Keratinocyte (primary cell): ENCODE data around the gene GNL3. TPM values are rescaled to one million over a fixed set of nuclear protein-coding genes. Genes with fewer than 3 reads are reported as not detected.
"Not testable (repeated sequence)": the region's sequence is repeated elsewhere in the genome, so short reads cannot be mapped to it uniquely, and the experiment has no call there.

Source experiments
- DNase-seq: peaks from one replicate; pipeline ENCODE4 v3.0.0-alpha.2; 2011; ENCODE audit warnings: low read depth, missing footprints, low spot score
- FAIRE-seq: peaks from 2 replicates; lab custom pipeline; 2011; peaks lifted over from hg19 to GRCh38; lab: Jason Lieb, UNC
- H2AFZ ChIP-seq: 2 replicates; pipeline ENCODE4 v1.6.0; 2012; ENCODE audit warnings: low read length, control low read depth, inconsistent platforms; ENCODE audit not compliant: control insufficient read depth
- H3K27ac ChIP-seq: 2 replicates; pipeline ENCODE4 v1.5.1; 2011; ENCODE audit warnings: low read length; ENCODE audit not compliant: control insufficient read depth, insufficient read depth
- H3K27me3 ChIP-seq: 3 replicates; pipeline ENCODE4 v1.6.0; 2011; ENCODE audit warnings: low read length; ENCODE audit not compliant: control insufficient read depth, insufficient read depth; ENCODE audit errors: extremely low read depth
- H3K36me3 ChIP-seq, 2 experiments: 2 replicates in 1 of 2; 3 replicates in 1 of 2; pipeline ENCODE4 v1.5.1; 2011; ENCODE audit warnings: low read length in 2 of 2, mild to moderate bottlenecking in 1 of 2; ENCODE audit not compliant: control insufficient read depth in 2 of 2, insufficient read depth in 2 of 2; ENCODE audit errors: extremely low read depth in 1 of 2
- H3K4me1 ChIP-seq: 3 replicates; pipeline ENCODE4 v1.5.1; 2011; ENCODE audit warnings: low read length; ENCODE audit not compliant: control insufficient read depth, insufficient read depth; ENCODE audit errors: extremely low read depth
- H3K4me2 ChIP-seq: 3 replicates; pipeline ENCODE4 v1.6.0; 2011; ENCODE audit warnings: low read depth, low read length; ENCODE audit not compliant: control insufficient read depth, insufficient read depth; ENCODE audit errors: extremely low read depth
- H3K4me3 ChIP-seq, 3 experiments: fragments of 200-600 bp in 1 of 3; sonication (generic) in 1 of 3; 2 replicates in 2 of 3; 3 replicates in 1 of 3; pipeline ENCODE4 v1.5.1; 2011 to 2016; ENCODE audit warnings: low read length in 3 of 3, mild to moderate bottlenecking in 3 of 3, control low read depth in 2 of 3, inconsistent platforms in 1 of 3, low read depth in 1 of 3, mixed read lengths in 1 of 3, mixed run types in 1 of 3, moderate library complexity in 1 of 3; ENCODE audit not compliant: control insufficient read depth in 2 of 3, insufficient read depth in 2 of 3; ENCODE audit errors: extremely low read depth in 1 of 3
- H3K79me2 ChIP-seq: 2 replicates; pipeline ENCODE4 v1.6.0; 2012; ENCODE audit warnings: low read length; ENCODE audit not compliant: control insufficient read depth, insufficient read depth
- H3K9ac ChIP-seq: 3 replicates; pipeline ENCODE4 v1.6.0; 2011; ENCODE audit warnings: low read length; ENCODE audit not compliant: control insufficient read depth, insufficient read depth; ENCODE audit errors: extremely low read depth
- H3K9me1 ChIP-seq: 3 replicates; pipeline ENCODE4 v1.6.0; 2011; ENCODE audit warnings: low read length; ENCODE audit not compliant: control insufficient read depth, insufficient read depth; ENCODE audit errors: extremely low read depth
- H3K9me3 ChIP-seq: 2 replicates; pipeline ENCODE4 v1.5.1; 2012; ENCODE audit warnings: low read depth, low read length; ENCODE audit not compliant: control insufficient read depth
- H4K20me1 ChIP-seq: 3 replicates; pipeline ENCODE4 v1.6.0; 2011; ENCODE audit warnings: low read length; ENCODE audit not compliant: control insufficient read depth, insufficient read depth; ENCODE audit errors: extremely low read depth
- EZH2 ChIP-seq: IDR thresholded peaks from one replicate; pipeline ENCODE4 v1.6.1; 2012; ENCODE audit warnings: inconsistent platforms, mild to moderate bottlenecking, low read length, moderate library complexity
- dilution Hi-C: fragments of 300-500 bp; cut with MboI; formaldehyde crosslinking; loops from one replicate; pipeline ENCODE4 v1.7.0; 2020; ENCODE audit warnings: low sequenced_read_pairs; ENCODE audit not compliant: extremely low pct_ligation_motif_present
- polyA plus RNA-seq, 5 experiments: library from polyadenylated mRNA; depleted of rRNA in 3 of 5; stranded (reverse) in 3 of 5; stranded (forward) in 1 of 5; unstranded in 1 of 5; fragments of >200 nt; gene quantifications; 1 replicate in 1 of 5; 2 replicates in 3 of 5; 3 replicates in 1 of 5; pipeline versions ENCODE4 v1.2.1 to v1.2.3, GENCODE V29; 2011 to 2012; ENCODE audit warnings: missing spikeins in 2 of 5, low read depth in 1 of 5, low replicate concordance in 1 of 5
- TF ChIP-seq, protein P1 (sequence below), 3 experiments: IDR thresholded peaks in 1 of 3; conservative IDR thresholded peaks in 1 of 3; optimal IDR thresholded peaks in 1 of 3; 2 replicates in 2 of 3; 3 replicates in 1 of 3; pipeline versions ENCODE3 to v1.5.1; 2011; ENCODE audit warnings: low read length in 3 of 3, mild to moderate bottlenecking in 3 of 3, moderate library complexity in 2 of 3, control low read depth in 1 of 3, inconsistent platforms in 1 of 3; ENCODE audit not compliant: insufficient read depth in 2 of 3; ENCODE audit errors: extremely low read depth in 1 of 3

GNL3 gene
- polyA plus RNA-seq, 1 donor (not counting 4 experiments of a cell fraction or from before 2014, with no cell fraction given) = 128 TPM

DNA sequence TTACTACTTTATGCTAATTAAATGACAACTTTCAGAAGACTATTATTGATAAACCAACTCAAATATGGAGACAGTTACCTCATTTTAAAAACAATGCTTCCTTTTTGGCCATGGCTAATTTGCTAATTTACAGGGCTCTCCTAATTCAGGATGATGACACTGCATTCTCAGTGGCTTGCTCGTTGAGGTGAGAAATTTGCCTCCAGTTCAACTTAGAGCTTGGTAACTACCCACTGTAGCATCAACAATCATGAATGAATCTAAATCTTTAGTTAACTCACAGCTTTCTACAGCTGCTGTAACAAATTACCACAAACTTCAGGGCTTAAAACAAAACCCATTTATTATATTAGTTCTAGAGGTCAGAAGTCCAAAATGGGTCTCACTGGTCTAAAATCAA lies 14.2 kb upstream of the GNL3 start:
- H3K9me3 ChIP-seq = no peaks in the 10 kb centered on the region
- TF ChIP-seq EZH2 = no peak
- TF ChIP-seq, protein P1, sequence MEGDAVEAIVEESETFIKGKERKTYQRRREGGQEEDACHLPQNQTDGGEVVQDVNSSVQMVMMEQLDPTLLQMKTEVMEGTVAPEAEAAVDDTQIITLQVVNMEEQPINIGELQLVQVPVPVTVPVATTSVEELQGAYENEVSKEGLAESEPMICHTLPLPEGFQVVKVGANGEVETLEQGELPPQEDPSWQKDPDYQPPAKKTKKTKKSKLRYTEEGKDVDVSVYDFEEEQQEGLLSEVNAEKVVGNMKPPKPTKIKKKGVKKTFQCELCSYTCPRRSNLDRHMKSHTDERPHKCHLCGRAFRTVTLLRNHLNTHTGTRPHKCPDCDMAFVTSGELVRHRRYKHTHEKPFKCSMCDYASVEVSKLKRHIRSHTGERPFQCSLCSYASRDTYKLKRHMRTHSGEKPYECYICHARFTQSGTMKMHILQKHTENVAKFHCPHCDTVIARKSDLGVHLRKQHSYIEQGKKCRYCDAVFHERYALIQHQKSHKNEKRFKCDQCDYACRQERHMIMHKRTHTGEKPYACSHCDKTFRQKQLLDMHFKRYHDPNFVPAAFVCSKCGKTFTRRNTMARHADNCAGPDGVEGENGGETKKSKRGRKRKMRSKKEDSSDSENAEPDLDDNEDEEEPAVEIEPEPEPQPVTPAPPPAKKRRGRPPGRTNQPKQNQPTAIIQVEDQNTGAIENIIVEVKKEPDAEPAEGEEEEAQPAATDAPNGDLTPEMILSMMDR (optimal IDR thresholded peaks at IDR 0.05 in 1 of 3, IDR thresholded peaks at IDR 0.05 in 1 of 3, conservative IDR thresholded peaks at IDR 0.05 in 1 of 3; ENCODE audit: extremely low read depth in 1 of 3, insufficient read depth in 2 of 3, low read length in 3 of 3) = no peak
- peak overlapping the region; percentile 29 for H3K4me2 ChIP-seq
- no peak overlapping the region for H3K9ac ChIP-seq
- no peaks in the 10 kb centered on the region for H3K9me1 ChIP-seq
- H3K4me3 ChIP-seq = no peak overlapping the region
- H3K79me2 ChIP-seq = peaks cover 5% of the 10 kb centered on the region
- no peaks in the 10 kb centered on the region for H3K27me3 ChIP-seq
- DNase-seq = no peak
- peak; percentile 49 for FAIRE-seq
- peaks cover 4 to 13% of the 10 kb centered on the region in 2 experiments for H3K36me3 ChIP-seq
- H3K4me1 ChIP-seq = peaks cover 25% of the 10 kb centered on the region
- no peak overlapping the region for H2AFZ ChIP-seq
- H3K27ac ChIP-seq = peak overlapping the region; percentile 66
- dilution Hi-C loops = no loop called here
- H4K20me1 ChIP-seq = no peaks in the 10 kb centered on the region

DNA sequence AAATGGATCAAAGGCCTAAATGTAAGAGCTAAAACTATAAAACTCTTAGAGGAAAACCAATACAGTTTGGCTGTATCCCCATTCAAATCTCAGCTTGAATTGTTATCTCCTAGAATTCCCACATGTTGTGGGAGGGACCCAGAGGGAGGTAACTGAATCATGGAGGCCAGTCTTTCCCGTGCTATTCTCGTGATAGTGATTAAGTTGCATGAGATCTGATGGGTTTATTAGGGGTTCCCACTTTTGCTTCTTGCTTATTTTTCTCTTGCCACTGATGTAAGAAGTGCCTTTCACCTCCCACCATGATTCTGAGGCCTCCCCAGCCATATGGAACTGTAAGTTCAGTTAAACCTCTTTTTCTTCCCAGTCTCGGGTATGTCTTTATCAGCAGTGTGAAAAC lies 9.6 kb upstream of the GNL3 start:
- H4K20me1 ChIP-seq, dilution Hi-C loops, FAIRE-seq, H3K27ac ChIP-seq, H3K27me3 ChIP-seq, H3K4me3 ChIP-seq, H3K9ac ChIP-seq, H3K9me3 ChIP-seq, DNase-seq, H2AFZ ChIP-seq, H3K9me1 ChIP-seq, H3K4me2 ChIP-seq: not testable (repeated sequence)
- H3K36me3 ChIP-seq = peaks cover 17 to 25% of the 10 kb centered on the region in 2 experiments
- peaks cover 19% of the 10 kb centered on the region for H3K4me1 ChIP-seq
- peaks cover 12% of the 10 kb centered on the region for H3K79me2 ChIP-seq
